ENCODE results near the gene TMEM92. TPM values are rescaled to one million over a fixed set of nuclear protein-coding genes. Genes with fewer than 3 reads are reported as not detected.
"Not testable (repeated sequence)": the region's sequence is repeated elsewhere in the genome, so short reads cannot be mapped to it uniquely, and the experiment has no call there.

Gene TMEM92
- total and polyA plus RNA-seq, 9 donors, result 0.35 to 3.6 (median 1.4) TPM

- not testable (repeated sequence) for H3K4me1 ChIP-seq (ENCODE audit: control insufficient read depth, insufficient read depth, low read length); H3K4me3 ChIP-seq (ENCODE audit: low read length); H3K27ac ChIP-seq (ENCODE audit: low read length); DNase-seq; H3K27me3 ChIP-seq (ENCODE audit: control insufficient read depth, insufficient read depth, low read length); H3K36me3 ChIP-seq (ENCODE audit: control insufficient read depth, insufficient read depth, low read length); H3K9me3 ChIP-seq (replicated peaks; ENCODE audit: control insufficient read depth, low read depth, low read length)
- no CpG with 5 or more reads among the region's 1 CpG for WGBS (ENCODE audit: insufficient coverage)
These were observed 26.6 kb downstream of the TMEM92 start for GRCh38 chr17:50300824-50301223.

- Histone ChIP-seq H3K27ac (ENCODE audit: low read length) (no peak overlapping the region), H3K36me3 (ENCODE audit: control insufficient read depth, insufficient read depth, low read length) (no peaks in the 10 kb centered on the region), H3K4me1 (ENCODE audit: control insufficient read depth, insufficient read depth, low read length) (peaks cover 8% of the 10 kb centered on the region), H3K4me3 (ENCODE audit: low read length) (no peak overlapping the region), H3K9me3 (replicated peaks; ENCODE audit: control insufficient read depth, low read depth, low read length) (no peaks in the 10 kb centered on the region), H3K27me3 (ENCODE audit: control insufficient read depth, insufficient read depth, low read length) (no peaks in the 10 kb centered on the region)
- 78% methylated on average over 7 of the region's 9 CpGs for WGBS (ENCODE audit: insufficient coverage)
- DNase-seq, result no peak
These were observed 27.8 kb downstream of the TMEM92 start for GRCh38 chr17:50301891-50302584.

- Histone ChIP-seq H3K4me3 (ENCODE audit: low read length) (no peak overlapping the region), H3K27ac (ENCODE audit: low read length) (no peak overlapping the region), H3K36me3 (ENCODE audit: control insufficient read depth, insufficient read depth, low read length) (no peaks in the 10 kb centered on the region), H3K9me3 (replicated peaks; ENCODE audit: control insufficient read depth, low read depth, low read length) (no peaks in the 10 kb centered on the region), H3K4me1 (ENCODE audit: control insufficient read depth, insufficient read depth, low read length) (peaks cover 8% of the 10 kb centered on the region), H3K27me3 (ENCODE audit: control insufficient read depth, insufficient read depth, low read length) (no peaks in the 10 kb centered on the region)
- WGBS (ENCODE audit: insufficient coverage), result 79% methylated on average over 11 of the region's 11 CpGs
- DNase-seq, result no peak
These were observed 28.8 kb downstream of the TMEM92 start for GRCh38 chr17:50303051-50303450.

- Histone ChIP-seq H3K27ac (ENCODE audit: low read length) (no peak overlapping the region), H3K9me3 (replicated peaks; ENCODE audit: control insufficient read depth, low read depth, low read length) (no peaks in the 10 kb centered on the region), H3K27me3 (ENCODE audit: control insufficient read depth, insufficient read depth, low read length) (no peaks in the 10 kb centered on the region), H3K4me3 (ENCODE audit: low read length) (no peak overlapping the region), H3K36me3 (ENCODE audit: control insufficient read depth, insufficient read depth, low read length) (no peaks in the 10 kb centered on the region), H3K4me1 (ENCODE audit: control insufficient read depth, insufficient read depth, low read length) (peaks cover 8% of the 10 kb centered on the region)
- DNase-seq, result no peak
- 75% methylated on average over 2 of the region's 4 CpGs for WGBS (ENCODE audit: insufficient coverage)
These were observed 29.3 kb downstream of the TMEM92 start for GRCh38 chr17:50303596-50303995.

GRCh38 chr17:50304781-50305404 lies 30.6 kb downstream of the TMEM92 start:
- no peak for DNase-seq
- H3K4me3 ChIP-seq (ENCODE audit: low read length), result no peak overlapping the region
- no peaks in the 10 kb centered on the region for H3K27me3 ChIP-seq (ENCODE audit: control insufficient read depth, insufficient read depth, low read length)
- H3K36me3 ChIP-seq (ENCODE audit: control insufficient read depth, insufficient read depth, low read length), result no peaks in the 10 kb centered on the region
- H3K9me3 ChIP-seq (replicated peaks; ENCODE audit: control insufficient read depth, low read depth, low read length), result no peaks in the 10 kb centered on the region
- peaks cover 7% of the 10 kb centered on the region for H3K4me1 ChIP-seq (ENCODE audit: control insufficient read depth, insufficient read depth, low read length)
- WGBS (ENCODE audit: insufficient coverage), result 26% methylated on average over 5 of the region's 7 CpGs
- H3K27ac ChIP-seq (ENCODE audit: low read length), result no peak overlapping the region

GRCh38 chr17:50307654-50308053 lies 33.4 kb downstream of the TMEM92 start:
- Histone ChIP-seq H3K27ac (ENCODE audit: low read length) (no peak overlapping the region), H3K27me3 (ENCODE audit: control insufficient read depth, insufficient read depth, low read length) (peaks cover 2% of the 10 kb centered on the region), H3K4me3 (ENCODE audit: low read length) (no peak overlapping the region), H3K9me3 (replicated peaks; ENCODE audit: control insufficient read depth, low read depth, low read length) (no peaks in the 10 kb centered on the region), H3K36me3 (ENCODE audit: control insufficient read depth, insufficient read depth, low read length) (no peaks in the 10 kb centered on the region), H3K4me1 (ENCODE audit: control insufficient read depth, insufficient read depth, low read length) (peaks cover 5% of the 10 kb centered on the region)
- DNase-seq, result no peak
- WGBS (ENCODE audit: insufficient coverage), result no CpG with 5 or more reads among the region's 4 CpGs

GRCh38 chr17:50308666-50309065 lies 34.4 kb downstream of the TMEM92 start:
- no peak overlapping the region for H3K4me3 ChIP-seq (ENCODE audit: low read length)
- no peaks in the 10 kb centered on the region for H3K36me3 ChIP-seq (ENCODE audit: control insufficient read depth, insufficient read depth, low read length)
- DNase-seq, result no peak
- no peak overlapping the region for H3K27ac ChIP-seq (ENCODE audit: low read length)
- H3K4me1 ChIP-seq (ENCODE audit: control insufficient read depth, insufficient read depth, low read length), result peaks cover 5% of the 10 kb centered on the region
- peaks cover 2% of the 10 kb centered on the region for H3K27me3 ChIP-seq (ENCODE audit: control insufficient read depth, insufficient read depth, low read length)
- no peaks in the 10 kb centered on the region for H3K9me3 ChIP-seq (replicated peaks; ENCODE audit: control insufficient read depth, low read depth, low read length)
- 80% methylated on average over 1 of the region's 4 CpGs for WGBS (ENCODE audit: insufficient coverage)

GRCh38 chr17:50310455-50311111 lies 36.3 kb downstream of the TMEM92 start:
- DNase-seq, result no peak
- 44% methylated on average over 1 of the region's 3 CpGs for WGBS (ENCODE audit: insufficient coverage)
- H3K9me3 ChIP-seq (replicated peaks; ENCODE audit: control insufficient read depth, low read depth, low read length), result no peaks in the 10 kb centered on the region
- no peaks in the 10 kb centered on the region for H3K36me3 ChIP-seq (ENCODE audit: control insufficient read depth, insufficient read depth, low read length)
- no peak overlapping the region for H3K27ac ChIP-seq (ENCODE audit: low read length)
- no peak overlapping the region for H3K4me3 ChIP-seq (ENCODE audit: low read length)
- H3K27me3 ChIP-seq (ENCODE audit: control insufficient read depth, insufficient read depth, low read length), result peaks cover 2% of the 10 kb centered on the region
- H3K4me1 ChIP-seq (ENCODE audit: control insufficient read depth, insufficient read depth, low read length), result peaks cover 4% of the 10 kb centered on the region

- Histone ChIP-seq H3K27me3 (ENCODE audit: control insufficient read depth, insufficient read depth, low read length) (peaks cover 4% of the 10 kb centered on the region), H3K4me3 (ENCODE audit: low read length) (no peak overlapping the region), H3K9me3 (replicated peaks; ENCODE audit: control insufficient read depth, low read depth, low read length) (no peaks in the 10 kb centered on the region), H3K4me1 (ENCODE audit: control insufficient read depth, insufficient read depth, low read length) (peaks cover 6% of the 10 kb centered on the region), H3K36me3 (ENCODE audit: control insufficient read depth, insufficient read depth, low read length) (no peaks in the 10 kb centered on the region), H3K27ac (ENCODE audit: low read length) (no peak overlapping the region)
- 14% methylated on average over 1 of the region's 1 CpG for WGBS (ENCODE audit: insufficient coverage)
- no peak for DNase-seq
These were observed 36.8 kb downstream of the TMEM92 start for GRCh38 chr17:50311112-50311460.

- DNase-seq, result no peak
- Histone ChIP-seq H3K36me3 (ENCODE audit: control insufficient read depth, insufficient read depth, low read length) (no peaks in the 10 kb centered on the region), H3K9me3 (replicated peaks; ENCODE audit: control insufficient read depth, low read depth, low read length) (no peaks in the 10 kb centered on the region), H3K4me1 (ENCODE audit: control insufficient read depth, insufficient read depth, low read length) (peaks cover 6% of the 10 kb centered on the region), H3K27me3 (ENCODE audit: control insufficient read depth, insufficient read depth, low read length) (peaks cover 4% of the 10 kb centered on the region), H3K4me3 (ENCODE audit: low read length) (no peak overlapping the region), H3K27ac (ENCODE audit: low read length) (no peak overlapping the region)
- WGBS (ENCODE audit: insufficient coverage), result 0% methylated on average over 1 of the region's 4 CpGs
These were observed 37.2 kb downstream of the TMEM92 start for GRCh38 chr17:50311483-50311882.

All from muscle of leg (tissue), 11 donors.